ENCODE data around the gene GDPD4. TPM values are rescaled to one million over a fixed set of nuclear protein-coding genes. Genes with fewer than 3 reads are reported as not detected.

Gene GDPD4
- total and polyA plus RNA-seq, 9 of the 15 experiments (the other 6 are each of a cell fraction or from before 2014, with no cell fraction given), result 0.40 TPM; not detected in 8

GRCh38 chr11:77217156-77217555, 84.3 kb downstream of the GDPD4 start:
- no peaks in the 10 kb centered on the region for H3K9me1 ChIP-seq (ENCODE audit: control insufficient read depth, insufficient read depth, low read length)
- BruUV-seq (replicated peaks), result no TSS peak
- in situ Hi-C loops (cut with MboI), result no loop called here
- intact Hi-C loops (cut with micrococcal nuclease), result no loop called here
- DNase-seq (ENCODE audit: extremely low read depth in 1 of 4, low spot score in 3 of 4) (no peak), ATAC-seq (no peak), FAIRE-seq (no peak)
- CTCF ChIA-PET (ENCODE audit: low intra/inter-chr PET ratio), result no interaction called here
- no peak overlapping the region for H2AFZ ChIP-seq (ENCODE audit: low read depth, low read length)
- no peaks in the 10 kb centered on the region for H3K4me1 ChIP-seq (replicated peaks in 1 of 2; ENCODE audit: control insufficient read depth in 2 of 2, insufficient read depth in 2 of 2, low read length in 2 of 2)
- H3K27me3 ChIP-seq (ENCODE audit: control insufficient read depth in 2 of 2, insufficient read depth in 2 of 2, low read length in 2 of 2), result peaks cover 0 to 28% of the 10 kb centered on the region in 2 experiments; a peak in 4 of 5 replicates
- H3K4me2 ChIP-seq (ENCODE audit: insufficient read depth, low read length), result no peak overlapping the region
- TF ChIP-seq JUNB (CRISPR knock-in tag; conservative IDR thresholded peaks at IDR 0.05) (no peak), ZNF507 (tag; conservative IDR thresholded peaks at IDR 0.05) (no peak)
- H3K27ac ChIP-seq (ENCODE audit: extremely low read depth, low read depth, low read length), result no peak overlapping the region
- no peaks in the 10 kb centered on the region for H3K79me2 ChIP-seq (ENCODE audit: control insufficient read depth, insufficient read depth, low read length)
- no peaks in the 10 kb centered on the region for H3K9me3 ChIP-seq (replicated peaks; ENCODE audit: control insufficient read depth, insufficient read depth, low read depth, low read length)
- WGBS (ENCODE audit: insufficient coverage, low coverage, missing lambda C conversion rate), result 0% methylated on average over 2 of the region's 2 CpGs
- H3K4me3 ChIP-seq, result no peak overlapping the region
- no peaks in the 10 kb centered on the region for H3K36me3 ChIP-seq (ENCODE audit: control insufficient read depth, insufficient read depth, low read length)
- POLR2A ChIA-PET, result interaction anchor here (1.0 kb wide), 1 partner anchor 22 kb away, joined by 3 read pairs; no protein-coding TSS in a partner anchor
- H4K20me1 ChIP-seq (replicated peaks; ENCODE audit: control insufficient read depth, insufficient read depth, low read length), result no peaks in the 10 kb centered on the region; the same call in 1 of the 2 replicates
- H3K9ac ChIP-seq (ENCODE audit: insufficient read depth in 1 of 2, low read depth in 2 of 2, low read length in 2 of 2), result no peak overlapping the region

- Histone ChIP-seq H3K9me3 (replicated peaks; ENCODE audit: control insufficient read depth, insufficient read depth, low read depth, low read length) (no peaks in the 10 kb centered on the region), H3K9me1 (ENCODE audit: control insufficient read depth, insufficient read depth, low read length) (peaks cover 3% of the 10 kb centered on the region), H3K4me3 (no peak overlapping the region), H3K36me3 (ENCODE audit: control insufficient read depth, insufficient read depth, low read length) (no peaks in the 10 kb centered on the region), H3K4me1 (replicated peaks in 1 of 2; ENCODE audit: control insufficient read depth in 2 of 2, insufficient read depth in 2 of 2, low read length in 2 of 2) (no peaks in the 10 kb centered on the region), H3K27me3 (ENCODE audit: control insufficient read depth in 2 of 2, insufficient read depth in 2 of 2, low read length in 2 of 2) (peaks cover 0 to 44% of the 10 kb centered on the region in 2 experiments; a peak in 4 of 5 replicates), H2AFZ (ENCODE audit: low read depth, low read length) (no peak overlapping the region), H3K27ac (ENCODE audit: extremely low read depth, low read depth, low read length) (no peak overlapping the region), H3K4me2 (ENCODE audit: insufficient read depth, low read length) (no peak overlapping the region), H4K20me1 (replicated peaks; ENCODE audit: control insufficient read depth, insufficient read depth, low read length) (no peaks in the 10 kb centered on the region; the same call in 1 of the 2 replicates), H3K9ac (ENCODE audit: insufficient read depth in 1 of 2, low read depth in 2 of 2, low read length in 2 of 2) (no peak overlapping the region), H3K79me2 (ENCODE audit: control insufficient read depth, insufficient read depth, low read length) (no peaks in the 10 kb centered on the region)
- no peak for FAIRE-seq
- intact Hi-C loops (cut with micrococcal nuclease) (no loop called here), in situ Hi-C loops (cut with MboI) (no loop called here)
- BruUV-seq (replicated peaks), result no TSS peak
- POLR2A ChIA-PET, result interaction anchor here (0.6 to 1.3 kb wide), 2 partner anchors 11 to 161 kb away, joined by 3 to 6 read pairs; no protein-coding TSS in a partner anchor
- CTCF ChIA-PET (ENCODE audit: low intra/inter-chr PET ratio), result no interaction called here
- no peak for DNase-seq (ENCODE audit: extremely low read depth in 1 of 4, low spot score in 3 of 4)
- no peak for ATAC-seq
- 0% methylated on average over 3 of the region's 3 CpGs for WGBS (ENCODE audit: insufficient coverage, low coverage, missing lambda C conversion rate)
- no peak for TF ChIP-seq ZNF589 (CRISPR knock-in tag; IDR thresholded peaks at IDR 0.05; ENCODE audit: low read depth)
- no peak for TF ChIP-seq GATAD2A (IDR thresholded peaks at IDR 0.05)
- TF ChIP-seq E4F1 (CRISPR knock-in tag; IDR thresholded peaks at IDR 0.05; ENCODE audit: borderline replicate concordance), result no peak
- TF ChIP-seq CBFA2T3 (IDR thresholded peaks at IDR 0.05), result no peak
- TF ChIP-seq CC2D1A (IDR thresholded peaks at IDR 0.05), result no peak
- TF ChIP-seq HOXB6 (CRISPR knock-in tag; IDR thresholded peaks at IDR 0.05; ENCODE audit: borderline replicate concordance), result no peak
- no peak for TF ChIP-seq ZNF655 (CRISPR knock-in tag; IDR thresholded peaks at IDR 0.05)
- no peak for TF ChIP-seq ATF6 (CRISPR knock-in tag; IDR thresholded peaks at IDR 0.05)
- no peak for TF ChIP-seq ZNF197 (CRISPR knock-in tag; IDR thresholded peaks at IDR 0.05; ENCODE audit: low read depth)
- TF ChIP-seq RFX5 (IDR thresholded peaks at IDR 0.05; ENCODE audit: low read depth, low read length), result no peak
Measured at GRCh38 chr11:77215106-77215505, 86.4 kb downstream of the GDPD4 start.
